GM12891 (cell line): ENCODE data around the gene ASZ1.

Experiments
- POLR2A ChIP-seq: IDR thresholded peaks from 2 replicates; pipeline ENCODE4 v1.6.1; 2011; ENCODE audit warnings: low read depth, low read length, control low read depth
- TAF1 ChIP-seq: IDR thresholded peaks from 2 replicates; pipeline ENCODE4 v1.6.1; 2011; ENCODE audit warnings: low read depth, low read length, control low read depth

DNA sequence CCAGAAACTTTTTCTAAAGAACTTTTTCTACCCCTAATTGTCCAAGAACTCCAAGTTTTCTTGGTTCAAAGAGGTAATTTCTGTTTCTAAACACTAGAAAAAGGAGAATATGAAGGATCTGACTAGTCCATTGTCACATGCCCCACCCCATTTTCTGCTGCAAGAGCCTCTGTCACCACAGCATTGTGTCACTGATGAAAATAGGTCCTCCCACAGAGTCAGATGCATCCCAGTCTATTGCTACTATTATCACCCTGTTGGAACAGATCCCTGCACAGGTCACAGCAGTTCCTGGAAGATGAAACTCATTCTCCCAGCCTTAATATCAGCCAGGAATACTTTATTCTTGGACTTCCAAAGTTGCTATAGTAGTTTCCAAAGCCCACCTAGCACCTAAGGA lies 45.0 kb upstream of the ASZ1 start:
- no peak for TF ChIP-seq POLR2A
- no peak for TF ChIP-seq TAF1
